ENCODE data around the gene MIEN1.
A peak's percentile ranks its signal among the peaks of the same experiment; 100 is the strongest.

The MIEN1 gene

DNA sequence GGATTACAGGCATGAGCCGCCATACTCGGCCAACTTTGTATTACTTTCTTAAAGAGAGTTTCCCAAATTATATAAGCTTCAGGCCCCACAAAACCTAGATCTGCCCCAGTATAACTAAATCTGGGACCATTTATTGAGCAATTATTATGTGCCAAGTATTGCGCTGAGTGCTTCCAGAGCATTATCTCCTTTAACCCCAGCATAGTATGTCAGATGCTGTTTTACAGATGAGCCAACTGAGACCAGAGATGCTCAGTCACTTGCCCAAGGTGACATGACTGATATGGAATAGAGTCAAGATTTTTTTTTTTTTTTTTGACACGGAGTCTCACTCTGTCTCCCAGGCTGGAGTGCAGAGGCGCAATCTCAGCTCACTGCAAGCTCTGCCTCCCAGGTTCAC lies 32.4 kb downstream of the MIEN1 start:
- no peak overlapping the region for H3K4me3 ChIP-seq (ENCODE audit: low read depth, low read length)
- TF ChIP-seq, protein P1, sequence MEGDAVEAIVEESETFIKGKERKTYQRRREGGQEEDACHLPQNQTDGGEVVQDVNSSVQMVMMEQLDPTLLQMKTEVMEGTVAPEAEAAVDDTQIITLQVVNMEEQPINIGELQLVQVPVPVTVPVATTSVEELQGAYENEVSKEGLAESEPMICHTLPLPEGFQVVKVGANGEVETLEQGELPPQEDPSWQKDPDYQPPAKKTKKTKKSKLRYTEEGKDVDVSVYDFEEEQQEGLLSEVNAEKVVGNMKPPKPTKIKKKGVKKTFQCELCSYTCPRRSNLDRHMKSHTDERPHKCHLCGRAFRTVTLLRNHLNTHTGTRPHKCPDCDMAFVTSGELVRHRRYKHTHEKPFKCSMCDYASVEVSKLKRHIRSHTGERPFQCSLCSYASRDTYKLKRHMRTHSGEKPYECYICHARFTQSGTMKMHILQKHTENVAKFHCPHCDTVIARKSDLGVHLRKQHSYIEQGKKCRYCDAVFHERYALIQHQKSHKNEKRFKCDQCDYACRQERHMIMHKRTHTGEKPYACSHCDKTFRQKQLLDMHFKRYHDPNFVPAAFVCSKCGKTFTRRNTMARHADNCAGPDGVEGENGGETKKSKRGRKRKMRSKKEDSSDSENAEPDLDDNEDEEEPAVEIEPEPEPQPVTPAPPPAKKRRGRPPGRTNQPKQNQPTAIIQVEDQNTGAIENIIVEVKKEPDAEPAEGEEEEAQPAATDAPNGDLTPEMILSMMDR (IDR thresholded peaks at IDR 0.05; ENCODE audit: borderline replicate concordance, insufficient read depth, low read depth, low read length): no peak

DNA sequence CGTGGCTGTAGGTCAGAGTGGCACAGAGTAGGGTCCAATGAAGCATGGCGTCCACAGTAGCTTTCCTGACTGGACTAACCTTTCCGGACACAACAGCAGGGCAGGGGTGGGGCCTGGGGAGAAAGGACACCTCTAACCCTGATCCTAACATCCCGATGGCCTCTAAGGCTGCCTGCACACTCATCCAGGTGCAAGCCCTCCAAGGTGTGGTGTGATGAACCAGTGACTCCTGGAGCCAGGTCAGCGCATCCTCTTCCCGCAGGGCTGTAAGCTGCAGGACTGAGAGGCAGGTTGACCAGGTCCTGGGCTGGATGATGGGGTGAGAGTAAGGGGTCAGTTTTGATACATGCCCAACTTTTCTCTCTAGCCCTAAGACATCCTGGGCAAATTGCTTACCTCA lies 33.6 kb downstream of the MIEN1 start:
- no peak overlapping the region for H3K4me3 ChIP-seq (ENCODE audit: low read depth, low read length)
- TF ChIP-seq, protein P1 (IDR thresholded peaks at IDR 0.05; ENCODE audit: borderline replicate concordance, insufficient read depth, low read depth, low read length): no peak

DNA sequence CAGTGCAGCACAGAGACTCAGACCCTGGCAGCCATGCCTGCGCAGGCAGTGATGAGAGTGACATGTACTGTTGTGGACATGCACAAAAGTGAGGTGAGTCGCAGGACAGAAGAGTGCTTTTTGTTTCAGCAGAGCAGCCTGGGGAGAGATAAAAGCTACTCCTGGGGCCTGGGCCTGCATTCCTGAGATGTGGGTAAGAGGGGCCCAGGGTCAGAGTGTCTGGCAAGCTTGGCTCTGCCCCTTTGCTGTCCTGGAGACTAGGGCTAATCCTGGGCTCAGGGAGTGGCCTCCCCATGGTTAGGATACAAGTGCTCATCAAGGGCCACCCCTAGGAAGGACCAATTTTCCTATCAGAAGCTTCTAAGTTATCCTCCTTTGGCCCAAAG lies 35.2 kb downstream of the MIEN1 start:
- H3K4me3 ChIP-seq (ENCODE audit: low read depth, low read length): no peak overlapping the region
- TF ChIP-seq, protein P1 (IDR thresholded peaks at IDR 0.05; ENCODE audit: borderline replicate concordance, insufficient read depth, low read depth, low read length): no peak

DNA sequence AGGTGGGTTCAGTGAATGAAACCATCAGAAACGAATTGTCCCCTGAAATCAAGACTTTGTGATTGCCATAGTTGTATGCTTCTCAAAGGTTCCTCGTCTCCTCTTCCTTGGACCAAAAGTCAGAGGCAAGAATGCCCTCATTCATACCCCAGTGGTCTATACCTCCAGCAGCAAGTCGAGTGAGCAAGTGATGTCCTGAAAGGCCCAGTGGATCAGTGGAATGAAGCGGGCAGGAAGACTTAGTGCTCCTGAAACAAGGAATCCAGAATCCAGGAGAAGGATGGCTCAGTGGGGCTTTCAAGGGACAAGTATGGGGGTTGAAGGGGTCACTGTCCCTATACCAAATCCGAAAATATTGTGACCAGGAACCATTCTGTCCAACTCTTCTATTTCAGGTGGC lies 35.7 kb downstream of the MIEN1 start:
- TF ChIP-seq, protein P1 (IDR thresholded peaks at IDR 0.05; ENCODE audit: borderline replicate concordance, insufficient read depth, low read depth, low read length): no peak
- H3K4me3 ChIP-seq (ENCODE audit: low read depth, low read length): no peak overlapping the region

DNA sequence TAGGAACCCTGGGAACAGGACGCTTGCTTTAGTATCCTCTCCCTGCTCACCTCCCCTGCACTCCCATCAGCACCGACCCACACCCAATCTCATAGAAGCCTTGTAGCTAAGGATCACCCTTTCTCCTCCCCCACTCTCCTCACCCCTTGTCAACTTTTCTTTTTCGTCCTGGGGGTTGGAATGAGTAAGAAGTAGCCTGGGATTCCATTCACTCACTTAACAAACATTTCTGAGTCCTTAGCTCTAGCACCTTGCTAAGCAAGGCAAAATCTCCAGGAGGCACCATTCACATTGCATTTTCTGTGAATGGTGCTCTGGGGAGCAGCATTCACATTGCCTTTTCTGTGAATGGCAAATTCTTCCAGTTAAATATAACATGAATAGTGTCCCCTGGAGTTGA lies 41.4 kb downstream of the MIEN1 start:
- TF ChIP-seq, protein P1 (IDR thresholded peaks at IDR 0.05; ENCODE audit: borderline replicate concordance, insufficient read depth, low read depth, low read length): no peak

DNA sequence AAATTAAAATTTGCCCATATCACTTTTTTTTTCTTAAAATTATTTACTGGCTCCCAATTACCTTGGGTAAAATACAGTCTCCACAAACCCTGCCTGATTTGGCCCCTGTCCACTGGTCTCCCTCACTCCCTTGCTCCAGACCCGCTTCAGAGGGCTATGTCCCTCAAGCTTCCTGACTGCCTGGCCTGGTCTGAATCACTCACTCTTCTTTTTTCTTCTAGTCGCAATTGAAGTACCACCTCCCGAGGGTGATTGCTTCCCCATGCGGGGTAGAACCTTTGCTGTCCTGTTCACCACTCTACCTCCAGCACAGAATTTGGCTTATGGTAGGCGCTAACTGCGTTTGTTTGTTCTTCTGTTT lies 41.9 kb downstream of the MIEN1 start:
- TF ChIP-seq, protein P1 (IDR thresholded peaks at IDR 0.05; ENCODE audit: borderline replicate concordance, insufficient read depth, low read depth, low read length): no peak
- peak overlapping the region; percentile 67 for H3K4me3 ChIP-seq (ENCODE audit: low read depth, low read length)

More for the DNA sequence above, 41.4 kb downstream of the MIEN1 start:
- no peak overlapping the region for H3K4me3 ChIP-seq (ENCODE audit: low read depth, low read length)

DNA sequence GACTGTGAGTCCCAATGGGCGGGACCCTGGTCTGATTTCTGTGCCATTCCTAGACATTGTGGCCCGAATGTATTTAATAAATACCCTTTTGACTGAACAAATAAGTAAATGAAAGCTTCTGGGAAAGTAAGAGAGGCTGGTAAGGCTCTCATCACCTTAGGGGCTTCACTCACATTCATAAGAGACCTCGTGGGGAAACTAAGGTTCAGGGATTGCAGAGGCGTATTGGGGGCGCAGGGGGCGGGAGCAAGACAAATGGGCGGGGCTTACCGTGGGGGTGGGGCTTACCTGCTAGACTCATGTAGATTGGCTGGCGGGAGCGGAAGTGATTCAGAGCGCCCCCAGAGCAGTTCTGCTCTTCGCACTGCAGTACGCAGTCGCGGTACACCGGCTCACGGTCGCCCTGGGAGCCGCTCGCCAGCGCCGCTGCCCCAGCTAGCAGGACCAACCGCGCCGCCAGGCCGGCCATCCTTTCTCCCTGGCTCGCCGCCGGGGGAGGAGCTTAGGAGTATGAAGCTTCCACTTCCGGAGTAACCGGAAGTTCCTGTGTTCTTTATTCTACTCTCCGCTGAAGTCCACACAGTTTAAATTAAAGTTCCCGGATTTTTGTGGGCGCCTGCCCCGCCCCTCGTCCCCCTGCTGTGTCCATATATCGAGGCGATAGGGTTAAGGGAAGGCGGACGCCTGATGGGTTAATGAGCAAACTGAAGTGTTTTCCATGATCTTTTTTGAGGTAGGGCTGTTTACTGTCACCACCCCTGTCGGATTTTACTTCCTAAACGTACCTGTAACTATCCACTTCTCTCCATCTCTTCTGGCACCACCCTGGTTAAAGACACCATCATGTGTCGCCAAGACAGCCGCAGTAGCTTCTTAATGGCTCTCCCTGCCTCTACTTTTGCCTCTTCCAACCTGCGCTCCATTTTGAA lies 42.5 kb downstream of the MIEN1 start, which contains the start of gene PGAP3:
Gene PGAP3, minus strand, starts transcription at position 512 of the 929 bp plus-strand sequence. Its CDS starts 43 bp downstream, at position 469.
- H3K4me3 ChIP-seq (ENCODE audit: low read depth, low read length): peak within 1 kb of the TSS; percentile 67
- TF ChIP-seq, protein P1 (IDR thresholded peaks at IDR 0.05; ENCODE audit: borderline replicate concordance, insufficient read depth, low read depth, low read length): no peak
